Fibroblast of lung (primary cell): Measurements from ENCODE around the gene GXYLT1.

Experiments
- CTCF ChIP-seq, 2 donors: IDR thresholded peaks in 1 of 2; conservative IDR thresholded peaks in 1 of 2; 1 replicate in 1 of 2; 2 replicates in 1 of 2; pipeline ENCODE4 v1.5.1; 2011 to 2012; ENCODE audit warnings: low read length in 2 of 2, control low read depth in 1 of 2, inconsistent platforms in 1 of 2, low read depth in 1 of 2, mild to moderate bottlenecking in 1 of 2
- EZH2 ChIP-seq: IDR thresholded peaks from 2 replicates; pipeline ENCODE4 v1.5.1; 2012; ENCODE audit warnings: low read length, control low read depth, mild to moderate bottlenecking; ENCODE audit errors: missing control alignments

DNA sequence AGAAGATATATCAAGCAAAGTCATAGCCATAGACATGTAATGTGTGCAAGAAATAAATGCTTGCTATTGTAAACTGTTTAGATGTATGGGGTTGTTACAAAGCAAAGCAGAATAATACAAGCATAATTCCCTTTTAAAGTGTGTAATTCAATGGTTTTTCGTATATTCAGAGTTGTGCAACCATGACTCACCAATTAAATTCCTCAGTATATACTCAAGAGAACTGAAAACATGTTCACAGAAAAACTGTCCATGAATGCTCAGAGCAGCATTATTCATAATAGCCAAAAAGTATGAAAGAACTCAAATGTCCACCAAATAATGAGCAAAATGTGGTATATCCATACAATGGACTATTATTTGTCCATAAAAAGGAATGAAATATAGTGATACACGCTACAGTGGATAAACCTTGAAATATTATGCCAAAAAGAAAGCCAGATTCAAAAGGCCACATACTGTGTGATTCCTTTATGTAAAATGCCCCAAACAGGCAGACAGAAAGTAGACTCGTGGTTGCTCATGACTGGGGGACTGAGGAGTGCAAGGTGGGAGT is 9.3 kb downstream of the GXYLT1 start:
- TF ChIP-seq CTCF (conservative IDR thresholded peaks at IDR 0.05 in 1 of 2, IDR thresholded peaks at IDR 0.05 in 1 of 2; ENCODE audit: low read depth in 1 of 2, low read length in 2 of 2) (no peak), EZH2 (no peak)
